ENCODE data around the gene MAP2K5. TPM values are rescaled to one million over a fixed set of nuclear protein-coding genes. Genes with fewer than 3 reads are reported as not detected.

Gene MAP2K5
- total and polyA plus RNA-seq, 2 experiments from 2014 or later: 6.8 to 13.6 TPM

DNA sequence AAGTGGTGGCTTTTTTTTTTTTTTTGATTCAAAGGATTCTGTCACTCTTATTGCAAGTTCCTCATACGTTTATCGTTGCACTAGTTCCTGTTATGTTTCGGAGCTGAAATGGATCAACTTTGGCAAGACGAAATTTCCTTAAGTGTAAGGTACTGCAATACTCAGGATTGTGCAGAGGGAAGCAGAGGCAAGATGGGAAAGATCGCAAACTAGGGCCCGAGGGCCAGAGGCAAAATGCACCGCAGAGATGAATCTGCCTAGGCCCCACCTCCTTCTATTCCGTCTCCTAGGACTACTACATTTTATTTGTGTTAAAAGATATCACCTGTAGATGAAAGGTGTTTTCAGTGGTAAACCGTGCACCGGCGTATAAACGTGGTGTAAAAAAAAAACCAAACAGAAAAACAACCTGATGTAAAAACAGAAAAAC, 297.0 kb downstream of the MAP2K5 start:
- peak overlapping the region; percentile 96 for H3K4me3 ChIP-seq
- peak in 1 of 2 donors; percentile 58 for DNase-seq (ENCODE audit: low read depth in 1 of 2, low spot score in 1 of 2)
- TF ChIP-seq, protein P1, sequence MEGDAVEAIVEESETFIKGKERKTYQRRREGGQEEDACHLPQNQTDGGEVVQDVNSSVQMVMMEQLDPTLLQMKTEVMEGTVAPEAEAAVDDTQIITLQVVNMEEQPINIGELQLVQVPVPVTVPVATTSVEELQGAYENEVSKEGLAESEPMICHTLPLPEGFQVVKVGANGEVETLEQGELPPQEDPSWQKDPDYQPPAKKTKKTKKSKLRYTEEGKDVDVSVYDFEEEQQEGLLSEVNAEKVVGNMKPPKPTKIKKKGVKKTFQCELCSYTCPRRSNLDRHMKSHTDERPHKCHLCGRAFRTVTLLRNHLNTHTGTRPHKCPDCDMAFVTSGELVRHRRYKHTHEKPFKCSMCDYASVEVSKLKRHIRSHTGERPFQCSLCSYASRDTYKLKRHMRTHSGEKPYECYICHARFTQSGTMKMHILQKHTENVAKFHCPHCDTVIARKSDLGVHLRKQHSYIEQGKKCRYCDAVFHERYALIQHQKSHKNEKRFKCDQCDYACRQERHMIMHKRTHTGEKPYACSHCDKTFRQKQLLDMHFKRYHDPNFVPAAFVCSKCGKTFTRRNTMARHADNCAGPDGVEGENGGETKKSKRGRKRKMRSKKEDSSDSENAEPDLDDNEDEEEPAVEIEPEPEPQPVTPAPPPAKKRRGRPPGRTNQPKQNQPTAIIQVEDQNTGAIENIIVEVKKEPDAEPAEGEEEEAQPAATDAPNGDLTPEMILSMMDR (IDR thresholded peaks at IDR 0.05; ENCODE audit: low read depth, low read length): no peak
- H3K9me3 ChIP-seq (ENCODE audit: low read depth): no peaks in the 10 kb centered on the region
- peaks cover 45% of the 10 kb centered on the region for H3K27me3 ChIP-seq
- H3K36me3 ChIP-seq: no peaks in the 10 kb centered on the region
- H3K4me1 ChIP-seq (ENCODE audit: low read depth): peaks cover 27% of the 10 kb centered on the region
- H3K27ac ChIP-seq: peak overlapping the region; percentile 90

DNA sequence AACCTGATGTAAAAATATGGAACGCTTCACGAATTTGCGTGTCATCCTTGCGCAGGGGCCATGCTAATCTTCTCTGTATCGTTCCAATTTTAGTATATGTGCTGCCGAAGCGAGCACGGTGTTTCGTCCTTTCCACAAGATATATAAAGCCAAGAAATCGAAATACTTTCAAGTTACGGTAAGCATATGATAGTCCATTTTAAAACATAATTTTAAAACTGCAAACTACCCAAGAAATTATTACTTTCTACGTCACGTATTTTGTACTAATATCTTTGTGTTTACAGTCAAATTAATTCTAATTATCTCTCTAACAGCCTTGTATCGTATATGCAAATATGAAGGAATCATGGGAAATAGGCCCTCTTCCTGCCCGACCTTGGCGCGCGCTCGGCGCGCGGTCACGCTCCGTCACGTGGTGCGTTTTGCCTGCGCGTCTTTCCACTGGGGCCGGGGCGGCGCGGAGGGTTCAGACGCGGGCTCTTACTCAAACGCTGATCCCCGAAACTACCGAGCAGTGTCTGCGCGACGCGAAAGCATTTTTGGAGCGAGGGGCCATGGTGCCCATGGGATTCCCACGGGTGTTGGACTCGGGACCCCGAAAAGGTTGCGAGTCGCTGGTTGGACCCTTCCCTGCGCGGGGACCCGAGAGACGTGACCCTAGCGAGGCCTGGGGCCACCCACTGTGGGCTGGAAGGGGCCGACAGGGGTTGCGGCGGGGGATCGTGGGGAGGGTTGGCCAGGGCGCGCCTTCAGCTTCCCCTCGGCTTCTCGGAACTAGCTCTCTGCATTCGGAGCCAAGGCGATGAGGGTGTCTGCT, 297.6 kb downstream of the MAP2K5 start, which contains the start of gene RNU6-1:
RNU6-1 (minus strand) TSS at position 117 of the 820 bp plus-strand sequence.
- TF ChIP-seq, protein P1 (IDR thresholded peaks at IDR 0.05; ENCODE audit: low read depth, low read length): no peak
- DNase-seq (ENCODE audit: low read depth in 1 of 2, low spot score in 1 of 2): peak; percentile 92 to 95
- Histone ChIP-seq H3K4me3 (peak within 1 kb of the TSS; percentile 96), H3K36me3 (no peaks in the 10 kb centered on the region), H3K27me3 (peaks cover 39% of the 10 kb centered on the region), H3K4me1 (ENCODE audit: low read depth) (peaks cover 27% of the 10 kb centered on the region), H3K27ac (peak within 1 kb of the TSS; percentile 90), H3K9me3 (ENCODE audit: low read depth) (no peaks in the 10 kb centered on the region)

DNA sequence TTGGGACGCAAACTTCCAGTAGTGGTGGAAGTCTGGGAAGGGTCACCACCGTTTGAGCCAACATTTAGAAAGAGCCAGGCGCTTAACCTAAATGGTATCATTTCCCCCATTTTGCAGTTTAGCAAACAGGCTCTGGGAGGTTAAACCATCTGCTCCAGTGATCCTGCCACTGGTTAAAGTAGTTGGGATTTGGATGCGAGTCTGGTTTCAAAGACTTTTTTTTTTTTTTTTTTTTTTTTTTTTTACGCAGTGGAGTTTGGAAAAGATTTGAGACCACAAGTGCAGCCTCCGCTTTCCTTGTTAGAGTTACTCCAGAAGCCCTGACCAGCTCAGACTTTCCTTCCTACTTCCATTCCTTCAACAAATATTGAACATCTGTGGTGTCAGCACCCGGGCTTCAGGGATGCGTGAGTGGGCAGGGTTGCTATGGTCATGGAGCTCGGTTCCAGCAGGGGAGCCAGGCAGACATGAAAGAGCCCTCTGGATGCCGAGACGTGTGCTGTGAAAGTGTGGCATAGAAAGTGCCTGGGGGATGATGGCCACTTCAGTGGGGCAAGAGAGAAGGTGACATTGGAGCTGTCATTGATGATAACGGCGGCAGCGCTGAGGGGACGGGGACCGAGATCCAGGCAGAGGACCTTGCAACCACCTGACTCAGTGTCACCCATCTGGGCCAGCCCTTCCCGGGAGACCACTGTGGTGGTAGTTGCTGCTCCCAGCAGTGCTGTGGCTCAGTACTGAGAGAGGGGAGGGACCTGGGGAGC, 298.4 kb downstream of the MAP2K5 start:
- Histone ChIP-seq H3K27ac (peak overlapping the region; percentile 90), H3K4me1 (ENCODE audit: low read depth) (peaks cover 27% of the 10 kb centered on the region), H3K9me3 (ENCODE audit: low read depth) (no peaks in the 10 kb centered on the region), H3K27me3 (peaks cover 31% of the 10 kb centered on the region), H3K4me3 (peak overlapping the region; percentile 96), H3K36me3 (no peaks in the 10 kb centered on the region)
- TF ChIP-seq, protein P1 (IDR thresholded peaks at IDR 0.05; ENCODE audit: low read depth, low read length): no peak
- peak; percentile 50 to 53 for DNase-seq (ENCODE audit: low read depth in 1 of 2, low spot score in 1 of 2)

DNA sequence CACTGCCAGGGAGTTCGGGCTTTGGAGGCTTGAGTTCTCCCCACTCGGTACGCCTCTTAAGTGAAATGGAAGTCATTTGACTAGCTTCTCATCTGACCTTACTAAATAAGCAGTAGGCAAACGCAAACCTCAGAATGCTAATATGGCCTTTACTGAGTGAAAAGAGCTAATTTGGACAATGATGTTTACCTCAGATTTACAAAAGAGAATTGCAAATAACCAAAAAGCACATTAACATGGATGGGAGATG, 298.9 kb downstream of the MAP2K5 start:
- Histone ChIP-seq H3K36me3 (no peaks in the 10 kb centered on the region), H3K27me3 (peaks cover 26% of the 10 kb centered on the region), H3K9me3 (ENCODE audit: low read depth) (no peaks in the 10 kb centered on the region), H3K4me1 (ENCODE audit: low read depth) (peaks cover 27% of the 10 kb centered on the region), H3K27ac (no peak overlapping the region), H3K4me3 (no peak overlapping the region)
- TF ChIP-seq, protein P1 (IDR thresholded peaks at IDR 0.05; ENCODE audit: low read depth, low read length): no peak
- DNase-seq (ENCODE audit: low read depth in 1 of 2, low spot score in 1 of 2): no peak

DNA sequence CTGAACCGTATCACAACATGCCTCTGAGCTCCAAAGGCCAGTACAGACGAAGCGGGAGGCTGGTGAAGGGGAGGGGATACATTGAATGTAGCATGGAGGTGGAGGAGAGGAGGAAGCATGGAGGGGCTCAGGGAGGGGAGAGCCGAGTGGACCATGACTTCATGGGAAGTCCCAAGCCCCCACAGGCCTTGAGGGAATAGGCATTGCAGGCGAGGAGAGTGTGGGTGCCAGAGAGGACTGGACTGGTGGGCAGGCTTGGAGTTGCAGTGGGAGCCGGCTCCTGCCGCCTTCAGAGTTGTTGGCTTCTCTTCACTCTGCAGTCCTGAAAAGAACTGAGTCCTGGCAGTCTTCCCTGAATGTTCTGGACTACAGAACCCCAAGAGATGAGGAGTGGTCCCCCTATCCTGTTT, 300.6 kb downstream of the MAP2K5 start:
- Histone ChIP-seq H3K4me1 (ENCODE audit: low read depth) (peaks cover 27% of the 10 kb centered on the region), H3K9me3 (ENCODE audit: low read depth) (no peaks in the 10 kb centered on the region), H3K36me3 (no peaks in the 10 kb centered on the region), H3K27ac (peak overlapping the region; percentile 75), H3K27me3 (peaks cover 10% of the 10 kb centered on the region), H3K4me3 (no peak overlapping the region)
- TF ChIP-seq, protein P1 (IDR thresholded peaks at IDR 0.05; ENCODE audit: low read depth, low read length): no peak
- no peak for DNase-seq (ENCODE audit: low read depth in 1 of 2, low spot score in 1 of 2)

All from cardiac muscle cell (in vitro differentiated cells and primary cell).